Uterus (tissue), 4 donors: ENCODE data around the gene CTRL. TPM values are rescaled to one million over a fixed set of nuclear protein-coding genes. Genes with fewer than 3 reads are reported as not detected.

Experiments
- DNase-seq, 2 donors: peaks; one replicate each; pipeline ENCODE4 v3.0.0-alpha.2; 2019 to 2020
- H3K27ac ChIP-seq, 2 donors: fragments of 200-600 bp; sonication (generic); 1 replicate in 1 of 2; 2 replicates in 1 of 2; pipeline ENCODE4 v1.5.1; 2016 to 2018
- H3K27me3 ChIP-seq, 2 donors: fragments of 200-600 bp; sonication (generic); one replicate each; pipeline ENCODE4 v1.5.1; 2018 to 2019; ENCODE audit warnings: control low read depth in 1 of 2
- H3K36me3 ChIP-seq, 2 donors: fragments of 200-600 bp; sonication (generic); one replicate each; pipeline ENCODE4 v1.5.1; 2019; ENCODE audit warnings: control low read depth in 1 of 2
- H3K4me1 ChIP-seq, 2 donors: fragments of 200-600 bp; sonication (generic); one replicate each; pipeline ENCODE4 v1.5.1; 2018 to 2019; ENCODE audit warnings: control low read depth in 1 of 2
- H3K4me3 ChIP-seq, 2 donors: fragments of 200-600 bp; sonication (generic); 1 replicate in 1 of 2; 2 replicates in 1 of 2; pipeline ENCODE4 v1.5.1; 2018 to 2019; ENCODE audit warnings: mild to moderate bottlenecking in 1 of 2
- H3K9me3 ChIP-seq, 2 donors: fragments of 200-600 bp; sonication (generic); one replicate each; pipeline ENCODE4 v1.5.1; 2019; ENCODE audit warnings: control low read depth in 1 of 2
- POLR2A ChIP-seq, 2 donors: fragments of 450-650 bp; IDR thresholded peaks; one replicate each; pipeline ENCODE4 v1.6.1; 2016; ENCODE audit warnings: antibody characterized with exemption in 2 of 2, mild to moderate bottlenecking in 1 of 2, moderate library complexity in 1 of 2
- intact Hi-C: fragments of 100-400 bp; cut with DNase I; formaldehyde crosslinking; loops from one replicate; pipeline ENCODE4 v1.15.1; 2023; ENCODE audit warnings: low total_unique reads
- total RNA-seq, 4 donors: library from RNA; depleted of rRNA in 3 of 4; stranded (reverse); fragments of >200 nt in 3 of 4; gene quantifications; one replicate each; pipeline versions ENCODE4 v1.1.0 to v1.2.4, GENCODE V29; 2014 to 2023
- TF ChIP-seq, protein P1 (sequence below), 4 experiments: fragments of 200-600 bp in 2 of 4; fragments of 450-650 bp in 2 of 4; sonication (generic) in 2 of 4; IDR thresholded peaks; one replicate each; pipeline ENCODE4 v1.5.1; 2016 to 2019; ENCODE audit warnings: antibody characterized with exemption in 4 of 4, mild to moderate bottlenecking in 2 of 4, moderate library complexity in 1 of 4
- donor health status: DM: yes; HTN: yes; CAD: no.

CTRL gene
- total RNA-seq, 4 donors from 2014 or later: 1.0 TPM; not detected in 3

DNA sequence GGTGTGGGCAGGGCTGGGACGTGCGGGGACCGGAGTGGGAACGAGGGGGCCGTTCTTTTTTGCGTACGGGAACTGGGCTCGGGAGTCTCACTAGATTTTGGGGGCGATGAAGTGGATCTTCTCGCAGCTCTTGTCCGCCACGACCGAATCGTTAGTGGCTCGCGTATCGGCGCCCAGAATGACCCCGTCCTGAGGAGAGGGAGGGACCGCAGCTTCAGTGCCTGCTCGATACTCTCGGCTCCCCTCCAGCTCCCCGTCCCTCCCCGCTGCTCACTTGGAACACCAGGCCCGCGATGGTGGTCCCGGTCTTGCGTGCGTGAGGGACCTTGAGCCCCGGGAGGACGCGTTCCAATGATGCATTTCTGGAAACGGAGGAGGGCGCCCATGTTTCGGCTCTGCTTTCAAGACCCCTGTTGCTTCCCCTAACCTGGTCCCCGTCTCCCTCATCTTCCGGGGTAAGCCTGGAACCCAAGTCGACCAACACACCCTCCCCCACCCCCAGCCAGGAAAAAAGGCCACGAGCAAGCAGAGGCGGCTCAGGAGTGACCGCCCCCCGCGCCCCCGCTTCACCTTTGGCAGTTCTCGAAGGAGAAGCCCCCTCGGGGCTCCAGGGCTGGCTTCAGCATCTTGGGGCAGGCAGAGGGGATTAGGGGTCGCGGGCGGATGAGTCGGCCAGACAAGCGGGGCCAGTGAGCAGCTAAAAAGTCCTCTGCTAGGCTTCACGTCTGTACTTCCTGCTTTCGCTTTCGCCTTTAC, 4.6 kb upstream of the CTRL start, which contains the start of gene PSMB10:
Gene PSMB10 (minus strand): TSS at position 727 of the 756 bp plus-strand sequence. CDS start 101 bp downstream, at position 626.
- Histone ChIP-seq H3K27ac (peak within 1 kb of the TSS; percentile 85 to 91), H3K4me3 (peak within 1 kb of the TSS; percentile 72 to 79), H3K9me3 (no peaks in the 10 kb centered on the region), H3K36me3 (no peaks in the 10 kb centered on the region), H3K27me3 (no peaks in the 10 kb centered on the region), H3K4me1 (peaks cover 0 to 3% of the 10 kb centered on the region in 2 donors)
- peak; percentile 56 to 60 for DNase-seq
- intact Hi-C loops: no loop called here
- TF ChIP-seq POLR2A (IDR thresholded peaks at IDR 0.05): peak in 1 of 2 donors; percentile 15
- TF ChIP-seq, protein P1, sequence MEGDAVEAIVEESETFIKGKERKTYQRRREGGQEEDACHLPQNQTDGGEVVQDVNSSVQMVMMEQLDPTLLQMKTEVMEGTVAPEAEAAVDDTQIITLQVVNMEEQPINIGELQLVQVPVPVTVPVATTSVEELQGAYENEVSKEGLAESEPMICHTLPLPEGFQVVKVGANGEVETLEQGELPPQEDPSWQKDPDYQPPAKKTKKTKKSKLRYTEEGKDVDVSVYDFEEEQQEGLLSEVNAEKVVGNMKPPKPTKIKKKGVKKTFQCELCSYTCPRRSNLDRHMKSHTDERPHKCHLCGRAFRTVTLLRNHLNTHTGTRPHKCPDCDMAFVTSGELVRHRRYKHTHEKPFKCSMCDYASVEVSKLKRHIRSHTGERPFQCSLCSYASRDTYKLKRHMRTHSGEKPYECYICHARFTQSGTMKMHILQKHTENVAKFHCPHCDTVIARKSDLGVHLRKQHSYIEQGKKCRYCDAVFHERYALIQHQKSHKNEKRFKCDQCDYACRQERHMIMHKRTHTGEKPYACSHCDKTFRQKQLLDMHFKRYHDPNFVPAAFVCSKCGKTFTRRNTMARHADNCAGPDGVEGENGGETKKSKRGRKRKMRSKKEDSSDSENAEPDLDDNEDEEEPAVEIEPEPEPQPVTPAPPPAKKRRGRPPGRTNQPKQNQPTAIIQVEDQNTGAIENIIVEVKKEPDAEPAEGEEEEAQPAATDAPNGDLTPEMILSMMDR (IDR thresholded peaks at IDR 0.05): no peak

DNA sequence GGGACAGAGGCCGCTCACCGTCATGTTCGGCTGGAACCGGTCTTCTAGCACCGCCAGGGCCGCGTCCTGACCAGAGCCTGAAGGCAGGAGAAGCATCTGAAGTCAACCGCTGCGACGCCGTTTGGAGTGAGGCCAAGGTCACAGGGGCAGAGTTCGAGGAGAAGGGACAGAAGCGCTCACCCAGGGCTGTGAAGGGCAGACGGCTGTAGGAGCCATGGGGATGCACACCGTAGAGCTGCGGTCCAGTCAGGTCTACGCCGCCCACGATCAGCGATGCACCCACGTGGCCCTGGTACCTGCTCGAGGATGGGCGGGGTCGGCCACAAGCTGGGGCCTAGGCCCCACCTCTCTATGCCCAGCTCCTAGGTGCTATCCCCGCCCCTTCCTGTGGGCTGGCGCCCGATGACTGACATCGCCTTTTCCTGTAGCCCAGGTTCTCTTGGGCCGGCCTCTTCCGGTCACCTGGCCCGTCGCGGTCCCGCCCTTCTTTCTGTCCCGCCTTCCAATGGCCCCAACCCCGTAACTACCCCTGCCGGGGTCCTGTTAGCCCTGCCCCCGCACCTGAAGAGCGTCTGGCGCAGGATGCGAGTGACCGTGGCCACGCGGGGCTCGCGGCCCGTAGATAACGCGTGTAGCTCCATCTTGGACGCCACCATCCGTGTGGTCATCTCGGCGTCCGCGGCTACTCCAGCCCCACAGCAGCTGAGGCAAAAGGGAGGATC, 3.9 kb upstream of the CTRL start:
- intact Hi-C loops: no loop called here
- Histone ChIP-seq H3K4me1 (peaks cover 0 to 3% of the 10 kb centered on the region in 2 donors), H3K27me3 (no peaks in the 10 kb centered on the region), H3K36me3 (no peaks in the 10 kb centered on the region), H3K27ac (peak overlapping the region; percentile 85 to 91), H3K4me3 (peak overlapping the region; percentile 72 to 79), H3K9me3 (no peaks in the 10 kb centered on the region)
- peak; percentile 51 to 81 for TF ChIP-seq POLR2A (IDR thresholded peaks at IDR 0.05)
- TF ChIP-seq, protein P1 (IDR thresholded peaks at IDR 0.05): peak in 2 of 4 experiments; percentile 3 to 9
- DNase-seq: peak; percentile 94 to 95

- DNase-seq: no peak
- Histone ChIP-seq H3K27ac (peak overlapping the region; percentile 85 to 91), H3K36me3 (no peaks in the 10 kb centered on the region), H3K4me3 (peak overlapping the region; percentile 72 to 79), H3K4me1 (peaks cover 0 to 3% of the 10 kb centered on the region in 2 donors), H3K27me3 (no peaks in the 10 kb centered on the region), H3K9me3 (no peaks in the 10 kb centered on the region)
- no peak for TF ChIP-seq POLR2A (IDR thresholded peaks at IDR 0.05)
- TF ChIP-seq, protein P1 (IDR thresholded peaks at IDR 0.05): no peak
- intact Hi-C loops: no loop called here
These were observed 3.4 kb upstream of the CTRL start for GRCh38 chr16:67935101-67935401.

DNA sequence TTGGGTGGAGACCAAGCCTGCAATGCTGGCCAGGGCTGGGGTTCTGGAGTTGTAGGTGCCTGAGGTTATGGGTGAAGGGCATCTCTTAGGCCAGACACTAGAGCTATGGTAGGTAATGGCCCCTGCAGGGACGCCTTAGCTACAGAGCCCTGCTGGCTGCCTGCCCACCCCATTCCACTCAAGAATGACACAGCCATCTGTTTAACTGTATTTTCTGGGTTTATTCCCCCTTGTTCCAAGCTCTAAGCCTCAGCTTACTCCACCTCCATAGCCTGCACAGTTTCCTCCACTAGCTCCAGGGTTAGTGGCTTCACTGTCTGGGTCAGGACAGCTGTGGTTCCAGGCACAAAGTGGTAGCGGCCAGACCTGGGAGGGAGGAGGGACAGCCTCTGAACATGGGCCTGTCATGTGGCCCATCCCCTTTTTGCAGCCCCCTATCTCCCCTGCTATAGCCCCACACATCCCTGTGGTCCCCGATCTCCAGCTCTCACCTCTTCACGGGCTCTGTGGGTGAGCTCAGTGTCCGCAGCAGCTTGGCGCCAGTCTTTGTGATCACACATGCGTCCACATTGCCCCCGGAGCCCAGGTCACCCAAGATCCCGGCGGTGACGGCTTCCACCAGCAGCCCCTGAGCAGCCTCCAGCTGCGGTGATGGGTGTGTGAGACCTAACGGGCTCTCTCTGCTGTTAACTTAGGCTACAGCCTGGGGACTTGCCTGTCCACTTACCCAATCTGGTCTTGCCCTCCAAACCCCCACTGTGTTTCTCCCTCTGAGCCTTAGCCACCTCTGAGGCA, 2.8 kb upstream of the CTRL start:
- Histone ChIP-seq H3K36me3 (no peaks in the 10 kb centered on the region), H3K4me1 (peaks cover 0 to 3% of the 10 kb centered on the region in 2 donors), H3K9me3 (no peaks in the 10 kb centered on the region), H3K4me3 (peak overlapping the region in 1 of 2 donors; percentile 72), H3K27ac (peak overlapping the region; percentile 85 to 91), H3K27me3 (no peaks in the 10 kb centered on the region)
- intact Hi-C loops: no loop called here
- TF ChIP-seq, protein P1 (IDR thresholded peaks at IDR 0.05): no peak
- no peak for TF ChIP-seq POLR2A (IDR thresholded peaks at IDR 0.05)
- DNase-seq: no peak
